LNCAP (cell line): ENCODE data around the gene CIAO2B.

Experiments used
- CTCF ChIP-seq: fragments of 450-650 bp; IDR thresholded peaks from 2 replicates; pipeline ENCODE4 v1.5.1; 2017; ENCODE audit warnings: mild to moderate bottlenecking

Gene CIAO2B

GRCh38 chr16:66886321-66886720 is 47.9 kb downstream of the CIAO2B start:
- TF ChIP-seq CTCF, result no peak

GRCh38 chr16:66885491-66885890 is 48.7 kb downstream of the CIAO2B start:
- TF ChIP-seq CTCF, result no peak

GRCh38 chr16:66882702-66883101 is 51.5 kb downstream of the CIAO2B start:
- TF ChIP-seq CTCF, result no peak
